ENCODE results near the gene AP1B1. TPM values are rescaled to one million over a fixed set of nuclear protein-coding genes. Genes with fewer than 3 reads are reported as not detected.
A peak's percentile ranks its signal among the peaks of the same experiment; 100 is the strongest.

The AP1B1 gene
- total RNA-seq, 2 donors from 2014 or later, result 45.5 to 66.9 TPM

GRCh38 chr22:29309332-29310064 is 78.9 kb downstream of the AP1B1 start:
- Histone ChIP-seq H3K27me3 (peaks cover 0 to 13% of the 10 kb centered on the region in 2 donors), H3K27ac (peak overlapping the region in 2 of 4 donors; percentile 49 to 50), H3K9me3 (no peaks in the 10 kb centered on the region), H3K4me1 (peaks cover 71% of the 10 kb centered on the region), H3K36me3 (replicated peaks in 1 of 2; ENCODE audit: insufficient read depth in 1 of 2, low read depth in 2 of 2) (no peaks in the 10 kb centered on the region), H3K4me3 (no peak overlapping the region)
- DNase-seq (peak; percentile 54 to 77 (median 72)), ATAC-seq (no peak)
- intact Hi-C loops (cut with DNase I), result no loop called here
- WGBS, 2 donors, result 62 to 79% methylated on average over 9 to 19 of the region's 21 CpGs
- TF ChIP-seq POLR2A (IDR thresholded peaks at IDR 0.05) (no peak), CTCF (IDR thresholded peaks at IDR 0.05) (no peak)

- Histone ChIP-seq H3K27me3 (peaks cover 0 to 6% of the 10 kb centered on the region in 2 donors), H3K36me3 (replicated peaks in 1 of 2; ENCODE audit: insufficient read depth in 1 of 2, low read depth in 2 of 2) (no peaks in the 10 kb centered on the region), H3K4me3 (no peak overlapping the region), H3K9me3 (no peaks in the 10 kb centered on the region), H3K27ac (peak overlapping the region in 2 of 4 donors; percentile 49 to 50), H3K4me1 (peaks cover 64% of the 10 kb centered on the region)
- DNase-seq (peak in 1 of 4 donors; percentile 12), ATAC-seq (no peak)
- intact Hi-C loops (cut with DNase I), result no loop called here
- WGBS, 2 donors, result 67 to 69% methylated on average over 8 to 13 of the region's 13 CpGs
- no peak for TF ChIP-seq CTCF (IDR thresholded peaks at IDR 0.05)
- TF ChIP-seq POLR2A (IDR thresholded peaks at IDR 0.05), result no peak
These were observed 79.5 kb downstream of the AP1B1 start for GRCh38 chr22:29308791-29309262.

- peak overlapping the region in 1 of 4 donors; percentile 9 for H3K27ac ChIP-seq
- intact Hi-C loops (cut with DNase I), result no loop called here
- ATAC-seq, result no peak
- H3K4me1 ChIP-seq, result peaks cover 62% of the 10 kb centered on the region
- H3K36me3 ChIP-seq (replicated peaks in 1 of 2; ENCODE audit: insufficient read depth in 1 of 2, low read depth in 2 of 2), result no peaks in the 10 kb centered on the region
- peak in 1 of 4 donors; percentile 21 for DNase-seq
- 80 to 94% methylated on average over 7 to 10 of the region's 50 CpGs for WGBS, 2 donors
- H3K9me3 ChIP-seq, result no peaks in the 10 kb centered on the region
- H3K4me3 ChIP-seq, result no peak overlapping the region
- H3K27me3 ChIP-seq, result peaks cover 0 to under 1% of the 10 kb centered on the region in 2 donors
- TF ChIP-seq CTCF (IDR thresholded peaks at IDR 0.05), result no peak
- TF ChIP-seq POLR2A (IDR thresholded peaks at IDR 0.05), result no peak
These were observed 80.1 kb downstream of the AP1B1 start for GRCh38 chr22:29308148-29308790.

DNA sequence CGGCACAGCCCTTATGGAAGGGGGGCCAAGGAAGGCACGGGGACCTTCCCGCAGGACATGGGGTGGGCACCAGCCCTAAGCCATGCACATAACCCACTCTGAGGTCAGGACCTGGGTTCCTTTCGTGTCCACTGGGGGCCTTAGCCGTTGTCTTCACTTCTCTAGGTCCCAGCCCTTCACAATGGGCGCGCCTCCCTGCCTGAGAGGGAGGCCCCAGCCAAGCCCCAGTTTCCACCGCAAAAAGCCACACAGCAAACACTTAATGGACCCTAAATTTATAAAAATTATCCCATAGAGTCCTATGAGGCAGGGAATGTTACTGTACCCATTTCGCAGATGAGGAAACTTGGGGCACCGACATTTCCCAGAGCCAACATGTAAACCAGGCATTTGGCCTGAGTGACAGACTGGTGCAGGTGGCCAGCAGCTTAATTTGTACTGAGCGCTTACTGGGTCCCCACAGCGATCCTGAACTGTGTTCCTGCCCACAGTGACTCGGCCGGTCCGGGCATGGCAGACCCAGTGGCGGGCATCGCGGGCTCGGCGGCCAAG is 80.7 kb downstream of the AP1B1 start:
- Histone ChIP-seq H3K27me3 (no peaks in the 10 kb centered on the region), H3K27ac (peak overlapping the region in 3 of 4 donors; percentile 51 to 84 (median 73)), H3K36me3 (replicated peaks in 1 of 2; ENCODE audit: insufficient read depth in 1 of 2, low read depth in 2 of 2) (no peaks in the 10 kb centered on the region), H3K4me1 (peaks cover 66% of the 10 kb centered on the region), H3K4me3 (peak overlapping the region in 1 of 2 donors; percentile 71), H3K9me3 (no peaks in the 10 kb centered on the region)
- no peak for TF ChIP-seq CTCF (IDR thresholded peaks at IDR 0.05)
- no peak for TF ChIP-seq POLR2A (IDR thresholded peaks at IDR 0.05)
- WGBS, 2 donors, result 75 to 97% methylated on average over 6 to 20 of the region's 20 CpGs
- DNase-seq, result no peak
- intact Hi-C loops (cut with DNase I), result no loop called here
- no peak for ATAC-seq

Measured in body of pancreas (tissue), 4 donors.